ENCODE results near the gene ENOX1.

The ENOX1 gene

GRCh38 chr13:43596006-43596405, 190.8 kb downstream of the ENOX1 start:
- TF ChIP-seq FOXP2 (optimal IDR thresholded peaks at IDR 0.05; ENCODE audit: borderline replicate concordance, extremely low read depth, extremely low read length, insufficient read depth) (no peak), REST (IDR thresholded peaks at IDR 0.05; ENCODE audit: insufficient read depth in 1 of 2, low read depth in 2 of 2, low read length in 2 of 2) (no peak), SIN3A (IDR thresholded peaks at IDR 0.05; ENCODE audit: borderline replicate concordance, insufficient read depth, low read length) (no peak), POLR2AphosphoS5 (IDR thresholded peaks at IDR 0.05; ENCODE audit: low read depth, low read length) (no peak)

- TF ChIP-seq SIN3A (IDR thresholded peaks at IDR 0.05; ENCODE audit: borderline replicate concordance, insufficient read depth, low read length) (no peak), REST (IDR thresholded peaks at IDR 0.05; ENCODE audit: insufficient read depth in 1 of 2, low read depth in 2 of 2, low read length in 2 of 2) (no peak), POLR2AphosphoS5 (IDR thresholded peaks at IDR 0.05; ENCODE audit: low read depth, low read length) (no peak), TAF1 (IDR thresholded peaks at IDR 0.05; ENCODE audit: borderline replicate concordance, insufficient read depth, low read length) (no peak), FOXP2 (optimal IDR thresholded peaks at IDR 0.05; ENCODE audit: borderline replicate concordance, extremely low read depth, extremely low read length, insufficient read depth) (no peak)
Measured at GRCh38 chr13:43587376-43587775, 199.4 kb downstream of the ENOX1 start.

- TF ChIP-seq SIN3A (IDR thresholded peaks at IDR 0.05; ENCODE audit: borderline replicate concordance, insufficient read depth, low read length) (no peak), FOXP2 (optimal IDR thresholded peaks at IDR 0.05; ENCODE audit: borderline replicate concordance, extremely low read depth, extremely low read length, insufficient read depth) (no peak), REST (IDR thresholded peaks at IDR 0.05; ENCODE audit: insufficient read depth in 1 of 2, low read depth in 2 of 2, low read length in 2 of 2) (no peak), TAF1 (IDR thresholded peaks at IDR 0.05; ENCODE audit: borderline replicate concordance, insufficient read depth, low read length) (no peak), POLR2AphosphoS5 (IDR thresholded peaks at IDR 0.05; ENCODE audit: low read depth, low read length) (no peak)
Measured at GRCh38 chr13:43584751-43585150, 202.0 kb downstream of the ENOX1 start.

- TF ChIP-seq FOXP2 (optimal IDR thresholded peaks at IDR 0.05; ENCODE audit: borderline replicate concordance, extremely low read depth, extremely low read length, insufficient read depth) (no peak), POLR2AphosphoS5 (IDR thresholded peaks at IDR 0.05; ENCODE audit: low read depth, low read length) (no peak), TAF1 (IDR thresholded peaks at IDR 0.05; ENCODE audit: borderline replicate concordance, insufficient read depth, low read length) (no peak), SIN3A (IDR thresholded peaks at IDR 0.05; ENCODE audit: borderline replicate concordance, insufficient read depth, low read length) (no peak), REST (IDR thresholded peaks at IDR 0.05; ENCODE audit: insufficient read depth in 1 of 2, low read depth in 2 of 2, low read length in 2 of 2) (no peak)
Measured at GRCh38 chr13:43583321-43583720, 203.5 kb downstream of the ENOX1 start.

GRCh38 chr13:43580280-43580679, 206.5 kb downstream of the ENOX1 start:
- no peak for TF ChIP-seq SIN3A (IDR thresholded peaks at IDR 0.05; ENCODE audit: borderline replicate concordance, insufficient read depth, low read length)
- no peak for TF ChIP-seq POLR2AphosphoS5 (IDR thresholded peaks at IDR 0.05; ENCODE audit: low read depth, low read length)
- TF ChIP-seq REST (IDR thresholded peaks at IDR 0.05; ENCODE audit: insufficient read depth in 1 of 2, low read depth in 2 of 2, low read length in 2 of 2): no peak

Measured in PFSK-1 (cell line).